HepG2 (cell line): ENCODE measurements around the gene ABI3. TPM values are rescaled to one million over a fixed set of nuclear protein-coding genes. Genes with fewer than 3 reads are reported as not detected.

Source experiments
- ARNT2 ChIP-seq: sonication (generic); formaldehyde crosslinking; IDR thresholded peaks from 2 replicates; pipeline ENCODE4 v1.8.0; 2022; ENCODE audit warnings: mild to moderate bottlenecking, low read depth, missing genetic modification reagents, moderate library complexity
- BCL6 ChIP-seq: IDR thresholded peaks from 2 replicates; pipeline ENCODE4 v1.6.1; 2016; ENCODE audit warnings: missing genetic modification reagents, missing compliant biosample characterization
- BRF2 ChIP-seq: sonication (generic); formaldehyde crosslinking; IDR thresholded peaks from 2 replicates; pipeline ENCODE4 v1.8.1; 2022; ENCODE audit warnings: mild to moderate bottlenecking, missing genetic modification reagents
- DMAP1 ChIP-seq: IDR thresholded peaks from 2 replicates; pipeline ENCODE4 v1.6.1; 2016
- E2F1 ChIP-seq: sonication (generic); formaldehyde crosslinking; IDR thresholded peaks from 2 replicates; pipeline ENCODE4 v1.5.0; 2020; ENCODE audit warnings: missing genetic modification reagents
- IKZF4 ChIP-seq: sonication (generic); formaldehyde crosslinking; IDR thresholded peaks from 2 replicates; pipeline ENCODE4 v1.5.1; 2020; ENCODE audit warnings: borderline replicate concordance, mild to moderate bottlenecking, low read depth, missing genetic modification reagents; ENCODE audit errors: not compliant biosample characterization
- ISX ChIP-seq: sonication (generic); formaldehyde crosslinking; conservative IDR thresholded peaks from 2 replicates; pipeline ENCODE4 v1.5.0; 2020; ENCODE audit warnings: missing genetic modification reagents
- NFYC ChIP-seq: IDR thresholded peaks from 2 replicates; pipeline ENCODE4 v1.6.1; 2016; ENCODE audit warnings: missing genetic modification reagents, missing compliant biosample characterization
- PCBP1 ChIP-seq: fragments of 200-400 bp; formaldehyde crosslinking; IDR thresholded peaks from 2 replicates; pipeline ENCODE4 v1.6.1; 2017; ENCODE audit warnings: mild to moderate bottlenecking, low read depth, low read length, borderline replicate concordance
- PRPF4 ChIP-seq: fragments of 200-400 bp; formaldehyde crosslinking; IDR thresholded peaks from 2 replicates; pipeline ENCODE4 v1.6.1; 2016; ENCODE audit warnings: low read length, low read depth; ENCODE audit not compliant: poor library complexity, severe bottlenecking
- SIX1 ChIP-seq: sonication (generic); formaldehyde crosslinking; IDR thresholded peaks from 2 replicates; pipeline ENCODE4 v1.4.0; 2020; ENCODE audit warnings: missing genetic modification reagents, borderline replicate concordance
- SMAD9 ChIP-seq: sonication (generic); formaldehyde crosslinking; IDR thresholded peaks from 2 replicates; pipeline ENCODE4 v1.5.1; 2020; ENCODE audit warnings: mild to moderate bottlenecking, missing genetic modification reagents
- SP5 ChIP-seq: IDR thresholded peaks from 2 replicates; pipeline ENCODE4 v1.6.1; 2016; ENCODE audit warnings: low read depth, borderline replicate concordance
- THAP11 ChIP-seq: IDR thresholded peaks from 2 replicates; pipeline ENCODE4 v1.6.1; 2016; ENCODE audit warnings: missing biosample characterization, missing genetic modification reagents
- TMF1 ChIP-seq: sonication (generic); formaldehyde crosslinking; IDR thresholded peaks from 2 replicates; pipeline ENCODE4 v1.8.1; 2022; ENCODE audit warnings: low read depth, missing genetic modification reagents
- TSC22D2 ChIP-seq: sonication (generic); formaldehyde crosslinking; IDR thresholded peaks from 2 replicates; pipeline ENCODE4 v1.5.1; 2020; ENCODE audit warnings: missing genetic modification reagents, mild to moderate bottlenecking, borderline replicate concordance
- ZBTB8A ChIP-seq: sonication (generic); formaldehyde crosslinking; IDR thresholded peaks from 2 replicates; pipeline ENCODE4 v1.4.0; 2020; ENCODE audit warnings: mild to moderate bottlenecking, low read depth, missing genetic modification reagents, borderline replicate concordance
- ZFP82 ChIP-seq: sonication (generic); formaldehyde crosslinking; IDR thresholded peaks from 2 replicates; pipeline ENCODE4 v1.5.1; 2020; ENCODE audit warnings: mild to moderate bottlenecking, missing genetic modification reagents, borderline replicate concordance
- ZNF232 ChIP-seq: sonication (generic); formaldehyde crosslinking; IDR thresholded peaks from 2 replicates; pipeline ENCODE4 v1.4.0; 2020; ENCODE audit warnings: missing genetic modification reagents, borderline replicate concordance
- ZNF282 ChIP-seq: fragments of 450-650 bp; IDR thresholded peaks from 2 replicates; pipeline ENCODE4 v1.6.1; 2018; ENCODE audit not compliant: partially characterized antibody
- ZNF430 ChIP-seq: sonication (generic); formaldehyde crosslinking; IDR thresholded peaks from 2 replicates; pipeline ENCODE4 v1.9.0; 2021; ENCODE audit warnings: mild to moderate bottlenecking, missing genetic modification reagents
- ZNF484 ChIP-seq: sonication (generic); formaldehyde crosslinking; IDR thresholded peaks from 2 replicates; pipeline ENCODE4 v1.5.1; 2020; ENCODE audit warnings: mild to moderate bottlenecking, low read depth, missing genetic modification reagents, borderline replicate concordance
- ZNF549 ChIP-seq: sonication (generic); formaldehyde crosslinking; IDR thresholded peaks from 2 replicates; pipeline ENCODE4 v1.5.0; 2020; ENCODE audit warnings: missing genetic modification reagents
- ZNF569 ChIP-seq: sonication (generic); formaldehyde crosslinking; IDR thresholded peaks from 2 replicates; pipeline ENCODE4 v1.5.0; 2020; ENCODE audit warnings: mild to moderate bottlenecking, missing genetic modification reagents, moderate library complexity, borderline replicate concordance
- ZNF724P ChIP-seq: sonication (generic); formaldehyde crosslinking; IDR thresholded peaks from 2 replicates; pipeline ENCODE4 v1.8.0; 2022; ENCODE audit warnings: missing genetic modification reagents, borderline replicate concordance
- ZNF747 ChIP-seq: sonication (generic); formaldehyde crosslinking; IDR thresholded peaks from 2 replicates; pipeline ENCODE4 v1.8.1; 2023; ENCODE audit warnings: missing genetic modification reagents, mild to moderate bottlenecking, borderline replicate concordance
- ZNF775 ChIP-seq: sonication (generic); formaldehyde crosslinking; IDR thresholded peaks from 2 replicates; pipeline ENCODE4 v1.4.0; 2020; ENCODE audit warnings: missing genetic modification reagents, mild to moderate bottlenecking, moderate library complexity, borderline replicate concordance
- ZNF776 ChIP-seq: sonication (generic); formaldehyde crosslinking; IDR thresholded peaks from 2 replicates; pipeline ENCODE4 v1.4.0; 2020; ENCODE audit warnings: mild to moderate bottlenecking, missing genetic modification reagents
- ZNF781 ChIP-seq: sonication (generic); formaldehyde crosslinking; IDR thresholded peaks from 2 replicates; pipeline ENCODE4 v1.5.1; 2020; ENCODE audit warnings: borderline replicate concordance, mild to moderate bottlenecking, missing genetic modification reagents; ENCODE audit errors: not compliant biosample characterization
- polyA plus RNA-seq, 8 experiments: library from polyadenylated mRNA; depleted of rRNA in 3 of 8; stranded (reverse) in 7 of 8; unstranded in 1 of 8; fragments of >200 nt; fragmentation: Illumina TruSeq in 4 of 8; extraction: Trizol in 4 of 8; gene quantifications; 2 replicates each; pipeline versions ENCODE4 v1.2.1 to v1.2.3, GENCODE V29; 2011 to 2016; ENCODE audit warnings: low read depth in 4 of 8, missing spikeins in 1 of 8, mixed read lengths in 1 of 8; ENCODE audit not compliant: insufficient read depth in 1 of 8
- total RNA-seq, 5 experiments: library from RNA; depleted of rRNA; stranded (reverse); fragments of >200 nt; fragmentation: Illumina TruSeq; extraction: Trizol; gene quantifications; 2 replicates each; pipeline ENCODE4 v1.2.3, GENCODE V29; 2016; ENCODE audit warnings: low read depth in 1 of 5

Gene ABI3
- total and polyA plus RNA-seq, 2 of the 13 experiments (the other 11 are each of a cell fraction or from before 2014, with no cell fraction given): not detected

GRCh38 chr17:49191917-49192741 lies 18.4 kb upstream of the ABI3 start (continued):
- TF ChIP-seq IKZF4 (CRISPR knock-in tag): peak; percentile 36
- no peak for TF ChIP-seq ZBTB8A (CRISPR knock-in tag)
- TF ChIP-seq TMF1: peak; percentile 90
- peak; percentile 75 for TF ChIP-seq ZNF781 (CRISPR knock-in tag)
- no peak for TF ChIP-seq ZNF282
- peak; percentile 61; the same call in 1 of the 2 replicates for TF ChIP-seq BCL6
- TF ChIP-seq SP5: no peak
- peak; percentile 95 for TF ChIP-seq DMAP1 (CRISPR knock-in tag)
- TF ChIP-seq E2F1 (CRISPR knock-in tag): peak; percentile 91
- no peak; the same call in 1 of the 2 replicates for TF ChIP-seq NFYC (CRISPR knock-in tag)
- peak; percentile 90; the same call in 1 of the 2 replicates for TF ChIP-seq ZNF232 (CRISPR knock-in tag)
- TF ChIP-seq PRPF4: peak; percentile 29
- peak; percentile 98 for TF ChIP-seq BRF2
- TF ChIP-seq ZNF484 (CRISPR knock-in tag): no peak
- peak; percentile 99 for TF ChIP-seq ARNT2 (CRISPR knock-in tag)
- TF ChIP-seq ZFP82 (CRISPR knock-in tag): no peak; the same call in 1 of the 2 replicates
- peak; percentile 65; the same call in 1 of the 2 replicates for TF ChIP-seq SIX1
- TF ChIP-seq TSC22D2: peak; percentile 90; the same call in 1 of the 2 replicates
- peak; percentile 75 for TF ChIP-seq THAP11
- no peak for TF ChIP-seq ZNF776 (CRISPR knock-in tag)
- TF ChIP-seq ISX (CRISPR knock-in tag): no peak; the same call in 1 of the 2 replicates
- peak; percentile 97; the same call in 1 of the 2 replicates for TF ChIP-seq ZNF724P
- peak; percentile 75 for TF ChIP-seq ZNF430
- no peak for TF ChIP-seq PCBP1
- peak; percentile 37; the same call in 1 of the 2 replicates for TF ChIP-seq ZNF747 (CRISPR knock-in tag)
- peak; percentile 90 for TF ChIP-seq SMAD9 (CRISPR knock-in tag)
- TF ChIP-seq ZNF569 (CRISPR knock-in tag): peak; percentile 91; the same call in 1 of the 2 replicates
- peak; percentile 91; the same call in 1 of the 2 replicates for TF ChIP-seq ZNF549 (CRISPR knock-in tag)
- peak; percentile 77 for TF ChIP-seq ZNF775 (CRISPR knock-in tag)
